Measurements from ENCODE around the gene MOV10L1.

Gene MOV10L1

DNA sequence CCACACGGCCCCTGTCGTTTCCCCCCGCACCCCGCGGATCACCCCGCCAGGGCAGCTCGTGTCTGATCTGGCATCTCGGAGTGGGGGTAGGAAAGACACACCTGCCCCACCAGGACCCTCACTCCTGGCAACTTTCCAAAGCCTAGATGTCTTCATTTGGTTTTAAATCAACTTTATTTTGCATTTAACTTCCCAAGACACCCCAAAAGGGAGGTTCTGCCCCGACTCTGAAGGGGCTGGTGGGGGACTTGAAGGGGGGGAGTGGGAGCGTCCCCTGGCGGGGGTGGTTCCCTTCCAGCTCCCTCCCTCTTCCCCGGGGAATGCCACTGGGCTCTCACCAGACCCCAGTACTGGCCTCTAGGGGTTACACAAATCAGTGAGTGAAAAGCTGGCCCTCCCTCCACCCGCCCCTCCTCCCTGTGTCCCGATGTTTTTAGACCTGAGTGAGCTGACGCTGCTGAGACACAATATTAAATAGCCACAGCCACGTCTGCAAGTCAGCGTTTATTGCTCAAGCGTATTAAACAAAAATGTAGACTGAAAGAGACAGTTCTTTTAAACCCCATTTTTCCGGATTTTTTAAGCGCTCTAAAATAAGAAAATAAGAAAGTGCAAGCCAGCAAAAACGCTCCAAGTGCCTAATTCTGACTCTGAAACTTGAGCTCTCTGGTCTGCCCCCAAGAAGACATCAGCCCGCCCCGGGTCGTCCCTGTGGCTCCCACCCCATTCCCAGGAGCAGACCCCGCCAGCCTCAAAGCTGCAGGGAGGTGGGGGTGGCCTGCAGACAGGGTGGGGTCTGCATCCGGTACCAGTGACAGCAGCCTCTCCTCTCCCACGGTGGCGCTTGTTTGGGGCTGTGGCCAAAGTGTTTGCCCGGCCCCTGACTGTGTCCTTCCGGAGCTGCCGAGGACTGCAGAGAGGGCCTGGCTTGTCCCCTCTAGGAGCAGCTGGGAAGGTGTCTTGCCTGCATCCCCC is 30.6 kb upstream of the MOV10L1 start:
- DNase-seq = no peak

DNA sequence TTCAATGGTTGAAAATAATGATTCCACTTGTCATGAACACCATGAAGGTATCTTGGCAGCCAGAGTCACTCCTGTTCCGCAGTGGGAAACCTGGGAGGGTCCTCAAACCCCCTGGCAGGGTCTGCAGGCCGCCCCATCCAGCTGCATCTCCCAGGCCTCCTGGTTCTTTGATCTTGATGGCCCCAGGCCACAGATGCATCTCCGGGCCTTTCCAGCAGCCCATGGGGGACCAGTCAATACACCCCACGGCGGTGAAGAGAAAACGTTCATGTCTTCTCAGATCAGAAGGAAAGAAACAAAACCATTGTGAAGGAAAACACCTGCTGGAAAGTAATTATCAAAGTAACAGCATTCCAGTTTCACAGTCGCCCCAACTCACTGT is 29.9 kb upstream of the MOV10L1 start:
- no peak for DNase-seq

DNA sequence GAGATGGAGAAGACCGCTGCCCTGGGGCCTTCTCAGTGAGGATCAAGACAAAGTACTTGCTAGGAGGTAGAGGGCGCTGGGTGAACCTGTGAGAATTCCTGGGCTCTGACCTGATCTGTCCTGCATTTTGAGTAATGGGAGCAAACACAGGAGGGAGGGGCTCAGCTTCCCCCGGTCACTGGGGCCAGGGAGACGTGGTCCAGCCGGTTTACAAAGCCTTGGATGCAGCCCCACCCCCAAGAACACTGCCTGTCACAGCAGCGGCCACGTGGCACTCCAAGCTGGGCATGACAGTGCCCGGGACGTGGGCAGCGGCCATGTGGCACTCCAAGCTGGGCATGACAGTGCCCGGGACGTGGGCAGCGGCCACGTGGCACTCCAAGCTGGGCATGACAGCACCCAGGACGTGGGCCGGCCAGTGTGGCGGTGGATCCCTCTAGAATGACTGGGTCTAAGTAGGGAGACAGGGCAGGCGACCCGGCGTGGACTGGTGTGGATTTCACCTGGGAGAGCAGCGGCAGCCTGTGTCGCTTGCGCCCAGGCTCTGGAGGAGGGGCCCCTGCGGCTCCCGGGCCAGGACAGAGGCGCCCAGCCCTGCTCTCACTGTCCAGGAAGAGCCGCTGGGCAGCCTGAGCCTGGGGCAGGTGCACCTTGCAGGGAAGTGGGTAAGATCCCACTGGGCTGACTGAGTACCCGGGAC is 29.2 kb upstream of the MOV10L1 start:
- DNase-seq = no peak

DNA sequence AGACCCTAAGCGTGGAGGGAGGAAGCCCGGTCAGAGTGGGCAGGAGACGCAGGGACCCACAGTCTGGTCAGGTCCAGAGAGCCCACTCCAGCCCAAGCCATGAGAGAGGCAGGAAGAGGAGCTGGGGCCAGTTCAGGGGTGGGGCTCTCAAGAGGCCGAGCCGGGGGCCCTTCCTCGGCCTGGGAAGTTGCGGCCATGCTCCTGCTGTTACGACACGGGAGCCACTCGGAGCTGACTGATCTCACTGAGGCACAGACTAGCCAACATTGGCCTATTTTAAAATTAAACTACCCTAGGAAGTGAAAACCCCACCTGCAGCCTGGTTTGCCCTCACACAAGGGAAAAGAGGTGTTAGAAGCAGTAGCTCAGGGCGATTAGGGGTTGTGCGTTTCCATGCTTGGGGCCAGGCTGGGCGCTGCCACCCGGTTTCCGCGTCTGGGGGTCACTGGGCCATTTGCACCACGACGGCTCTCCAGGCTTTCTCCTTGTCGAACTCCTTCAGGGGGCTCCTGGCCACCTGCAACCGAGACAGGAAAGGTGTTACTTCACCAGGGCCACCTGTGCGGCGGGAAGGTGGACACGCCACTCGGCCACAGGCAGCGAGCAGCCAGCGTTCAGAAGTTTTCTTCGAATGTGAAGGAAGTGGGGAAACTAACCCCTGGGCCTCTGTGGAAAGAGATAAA is 28.5 kb upstream of the MOV10L1 start:
- no peak for DNase-seq

DNA sequence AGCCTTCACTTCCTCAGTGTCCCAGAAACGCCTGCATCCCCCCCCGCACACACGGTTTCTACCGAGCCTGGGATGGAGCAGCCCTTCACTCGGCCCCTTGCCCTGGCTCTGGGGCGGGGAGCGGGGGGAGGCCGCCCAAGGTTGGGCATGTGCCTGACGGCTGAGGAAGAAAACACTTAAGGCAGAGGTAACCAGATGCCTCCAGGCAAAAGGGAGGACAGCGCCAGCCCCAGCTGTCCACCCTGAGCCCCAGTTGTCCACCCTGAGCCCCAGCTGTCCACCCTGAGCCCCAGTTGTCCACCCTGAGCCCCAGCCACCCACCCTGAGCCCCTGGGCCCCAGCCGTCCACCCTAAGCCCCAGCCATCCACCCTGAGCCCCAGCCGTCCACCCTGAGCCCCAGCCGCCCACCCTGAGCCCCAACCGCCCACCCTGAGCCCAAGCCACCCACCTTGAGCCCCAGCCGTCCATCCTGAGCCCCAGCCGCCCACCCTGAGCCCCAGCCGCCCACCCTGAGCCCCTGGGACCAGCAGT is 27.9 kb upstream of the MOV10L1 start:
- no peak for DNase-seq

DNA sequence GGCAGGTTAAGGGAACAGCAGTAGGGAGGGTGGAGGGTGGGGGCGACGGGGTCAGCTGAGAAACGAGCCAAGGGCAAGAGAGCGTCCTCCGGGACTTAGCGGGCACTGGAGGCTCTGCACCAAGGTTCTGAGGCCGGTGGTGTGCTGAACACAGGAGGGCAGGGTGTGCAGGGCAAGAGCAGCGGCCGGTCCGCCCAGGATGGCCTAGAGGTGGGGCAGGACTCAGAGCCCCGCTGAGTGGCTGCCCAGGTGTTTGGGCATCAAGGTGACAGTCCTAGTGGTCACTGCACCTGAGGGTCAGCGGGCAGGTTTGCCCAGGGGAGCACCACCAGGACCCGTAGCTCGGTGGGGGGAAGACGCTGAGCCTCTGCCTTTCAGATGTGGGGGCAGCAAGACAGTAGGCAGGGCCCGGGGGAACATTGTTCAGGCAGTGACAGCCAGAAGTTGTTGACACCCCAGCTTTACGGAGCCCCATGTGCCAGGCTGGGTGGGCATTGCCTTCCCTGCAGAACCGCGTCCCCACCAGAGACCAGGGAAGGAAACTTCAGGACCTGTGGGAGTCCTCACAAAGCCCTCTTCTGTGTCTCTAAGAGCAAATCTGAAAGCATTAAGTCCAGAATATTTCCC is 27.2 kb upstream of the MOV10L1 start:
- DNase-seq = no peak

DNA sequence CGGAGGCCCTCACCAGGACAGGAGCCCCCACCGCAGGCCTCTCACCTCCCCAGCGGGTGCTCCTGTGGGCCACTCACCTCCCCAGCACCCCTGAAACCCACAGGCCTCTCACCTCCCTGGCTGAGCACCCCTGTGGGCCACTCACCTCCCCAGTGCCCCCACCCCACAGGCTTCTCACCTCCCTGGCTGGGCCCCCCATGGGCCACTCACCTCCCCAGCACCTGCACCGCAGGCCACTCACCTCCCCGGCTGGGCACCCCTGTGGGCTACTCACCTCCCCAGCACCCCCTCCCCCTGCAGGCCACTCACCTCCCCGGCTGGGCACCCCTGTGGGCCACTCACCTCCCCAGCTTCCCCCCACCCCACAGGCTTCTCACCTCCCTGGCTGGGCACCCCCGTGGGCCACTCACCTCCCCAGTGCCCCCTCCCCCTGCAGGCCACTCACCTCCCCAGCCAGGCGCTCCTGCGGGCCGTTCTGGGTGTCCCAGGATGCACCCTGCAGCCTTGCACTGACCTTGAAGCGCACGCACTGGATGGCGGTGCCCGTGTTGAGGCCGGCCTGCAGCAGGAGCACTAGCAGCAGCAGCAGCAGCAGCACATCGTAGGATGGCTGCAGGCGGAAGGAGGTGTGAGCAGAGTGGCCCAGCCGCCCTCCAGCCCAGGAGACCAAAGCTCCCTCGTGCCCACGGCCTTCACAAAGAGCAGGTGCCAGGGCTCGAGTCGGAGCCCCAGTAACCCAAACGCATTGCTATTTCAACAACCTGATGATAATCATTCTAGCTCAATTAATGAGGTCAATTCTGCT is 26.0 kb upstream of the MOV10L1 start:
- no peak for DNase-seq

DNA sequence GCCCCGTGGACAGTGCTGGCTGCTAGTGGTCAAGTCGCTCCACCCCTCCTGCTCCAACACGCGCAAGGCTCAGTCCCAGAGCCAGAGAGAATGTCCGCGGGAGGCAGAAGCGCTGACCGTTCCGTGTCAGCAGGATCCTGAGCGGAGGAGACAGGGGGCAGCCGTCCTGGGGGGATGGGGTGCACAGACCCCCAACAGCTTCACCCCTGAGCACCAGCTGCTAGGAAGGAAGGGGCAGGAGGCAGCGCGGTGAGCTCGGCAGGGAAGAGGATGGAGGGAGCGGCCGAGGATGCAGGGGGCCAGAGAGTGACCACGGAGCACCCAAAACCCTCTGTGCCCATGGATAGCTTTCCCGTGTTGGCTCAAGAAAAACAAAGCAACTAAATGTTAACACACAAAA is 25.4 kb upstream of the MOV10L1 start:
- DNase-seq = no peak

DNA sequence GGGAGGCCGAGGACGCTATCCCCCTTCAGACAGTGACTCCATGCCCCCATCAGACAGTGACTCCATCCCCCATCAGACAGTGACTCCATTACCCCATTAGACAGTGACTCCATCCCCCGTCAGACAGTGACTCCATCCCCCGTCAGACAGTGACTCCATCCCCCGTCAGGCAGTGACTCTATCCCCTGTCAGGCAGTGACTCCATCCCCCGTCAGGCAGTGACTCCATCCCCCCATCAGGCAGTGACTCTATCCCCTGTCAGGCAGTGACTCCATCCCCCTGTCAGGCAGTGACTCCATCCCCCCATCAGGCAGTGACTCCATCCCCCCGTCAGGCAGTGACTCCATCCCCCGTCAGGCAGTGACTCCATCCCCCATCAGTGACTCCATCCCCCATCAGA is 22.6 kb upstream of the MOV10L1 start:
- no peak for DNase-seq

DNA sequence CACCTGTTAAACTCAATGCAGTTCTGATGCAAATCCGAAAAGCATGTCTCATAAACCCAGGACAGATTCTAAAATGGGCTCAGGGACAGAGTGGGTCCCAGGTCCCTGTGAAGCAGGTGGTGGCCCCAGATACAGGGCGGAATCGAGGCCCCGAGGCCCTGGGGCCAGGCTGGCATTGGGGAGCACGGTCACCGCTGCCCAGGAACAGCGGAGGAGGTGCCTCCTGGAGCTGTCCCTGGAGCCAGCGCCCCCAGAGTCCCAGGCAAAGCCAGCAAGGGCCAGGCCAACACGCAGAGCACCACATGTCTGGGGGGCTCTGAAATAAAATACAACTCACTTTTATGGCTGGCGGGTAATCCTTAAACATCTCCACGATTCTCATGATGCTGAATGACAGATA is 21.7 kb upstream of the MOV10L1 start:
- no peak for DNase-seq

DNA sequence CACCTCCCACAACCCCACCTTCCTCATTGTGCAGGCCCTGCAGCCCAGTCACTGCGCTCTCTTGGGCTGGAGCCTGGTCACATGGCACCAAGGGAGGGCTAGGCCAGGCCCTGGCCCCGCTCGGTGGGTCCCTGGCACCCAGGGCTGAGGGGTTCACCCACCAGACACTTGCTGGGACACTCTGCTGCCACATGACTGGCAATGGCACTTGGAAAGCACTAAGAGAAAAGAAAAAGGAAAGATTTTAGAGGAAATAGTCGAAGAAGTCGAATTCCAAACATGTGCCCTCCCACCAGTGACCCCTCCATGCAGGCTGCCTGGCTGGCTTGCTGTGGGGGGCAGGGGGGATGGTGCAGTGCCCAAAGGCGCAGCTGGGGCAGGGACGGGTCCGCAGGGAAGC is 19.4 kb upstream of the MOV10L1 start:
- no peak for DNase-seq

DNA sequence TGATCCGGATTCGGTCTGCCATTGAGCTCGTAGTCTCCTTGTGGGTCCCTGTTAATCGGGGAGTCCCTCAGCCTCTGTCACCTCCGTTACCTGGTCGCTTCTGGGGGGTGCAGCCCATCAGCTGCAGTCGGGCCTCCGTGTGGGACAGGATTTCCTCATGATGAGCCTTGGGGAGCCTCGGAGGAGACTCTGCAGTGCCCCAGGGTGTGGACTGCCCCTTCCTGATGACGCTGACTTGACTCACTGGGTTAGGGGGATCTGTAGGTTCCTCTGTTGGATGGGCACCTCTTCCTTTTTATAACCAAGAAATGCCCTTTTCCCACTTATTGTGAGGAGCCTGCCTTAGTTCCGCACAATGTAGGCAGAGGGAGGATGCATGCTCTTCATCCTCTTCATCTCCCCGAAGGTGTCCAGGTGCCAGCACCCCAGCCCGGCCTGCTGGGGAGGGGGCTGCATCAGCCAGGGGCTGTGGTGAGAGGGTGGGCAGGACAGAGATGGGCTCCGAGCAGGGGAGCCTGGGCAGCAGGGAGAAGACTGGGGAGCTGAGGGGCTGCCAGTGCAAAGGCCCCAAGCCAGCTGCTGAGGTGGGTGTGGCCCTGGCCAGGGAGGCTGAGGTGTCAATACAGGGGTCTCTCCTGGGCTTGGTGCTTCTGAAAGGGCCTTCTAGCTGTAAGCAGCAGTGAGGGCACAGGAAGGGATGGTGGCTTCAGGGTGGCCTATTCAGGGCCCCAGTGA is 18.2 kb upstream of the MOV10L1 start:
- no peak for DNase-seq

DNA sequence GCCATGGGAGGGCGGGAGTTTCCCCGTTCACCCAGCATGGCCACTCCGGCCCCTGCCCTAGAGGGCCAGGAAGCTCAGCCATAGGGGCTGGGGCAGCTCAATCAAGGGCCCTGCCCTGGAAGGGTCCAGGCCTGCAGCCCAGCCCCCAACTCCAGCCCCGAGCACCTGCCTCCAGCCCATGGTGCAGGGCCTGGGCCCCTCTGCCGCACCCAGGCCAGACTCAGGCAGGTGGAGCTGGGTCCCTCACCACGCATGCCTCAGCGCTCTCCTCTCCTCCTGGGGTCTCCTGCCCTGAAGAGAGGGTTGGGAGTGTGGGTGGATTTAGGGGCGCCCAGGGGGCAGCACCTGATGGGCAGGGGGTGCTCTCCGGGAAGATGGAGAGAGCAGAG is 17.6 kb upstream of the MOV10L1 start:
- DNase-seq = no peak

DNA sequence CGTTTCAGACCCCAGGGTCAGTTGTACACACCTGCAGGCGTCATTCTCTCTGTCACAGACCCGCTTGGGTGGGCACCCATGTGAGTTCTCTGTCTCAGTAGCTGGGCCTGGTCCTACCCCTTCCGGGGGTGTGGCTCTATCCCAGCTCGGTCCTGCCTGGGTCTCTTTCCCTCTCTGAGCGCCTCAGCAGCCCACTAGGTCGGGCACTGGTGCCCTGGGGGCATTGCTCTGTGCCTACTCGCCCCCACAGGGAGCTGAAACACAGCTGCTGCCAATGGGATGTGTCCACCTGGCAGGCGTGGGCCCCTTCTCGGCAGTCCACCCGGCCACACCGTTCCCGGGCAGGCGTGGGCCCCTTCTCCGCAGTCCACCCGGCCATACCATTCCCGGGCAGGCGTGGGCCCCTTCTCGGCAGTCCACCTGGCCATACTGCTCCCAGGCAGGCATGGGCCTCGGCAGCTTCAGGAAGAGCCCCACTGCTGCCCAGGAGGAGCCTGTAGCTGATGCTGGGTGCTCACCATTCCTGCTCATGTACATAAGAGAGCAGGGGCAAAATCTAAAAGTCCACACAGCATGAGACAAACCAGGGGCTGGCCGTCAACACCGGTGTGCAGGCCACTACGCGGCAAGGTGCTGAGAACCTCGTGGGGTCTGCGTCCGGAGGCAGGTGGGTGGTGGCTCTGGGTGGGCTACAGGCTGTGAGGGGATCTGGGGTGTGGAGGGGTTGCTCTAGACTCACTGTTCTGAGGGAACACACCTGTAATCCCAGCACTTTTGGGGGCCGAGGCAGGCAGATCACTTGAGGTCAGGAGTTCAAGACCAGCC is 16.9 kb upstream of the MOV10L1 start:
- no peak for DNase-seq

DNA sequence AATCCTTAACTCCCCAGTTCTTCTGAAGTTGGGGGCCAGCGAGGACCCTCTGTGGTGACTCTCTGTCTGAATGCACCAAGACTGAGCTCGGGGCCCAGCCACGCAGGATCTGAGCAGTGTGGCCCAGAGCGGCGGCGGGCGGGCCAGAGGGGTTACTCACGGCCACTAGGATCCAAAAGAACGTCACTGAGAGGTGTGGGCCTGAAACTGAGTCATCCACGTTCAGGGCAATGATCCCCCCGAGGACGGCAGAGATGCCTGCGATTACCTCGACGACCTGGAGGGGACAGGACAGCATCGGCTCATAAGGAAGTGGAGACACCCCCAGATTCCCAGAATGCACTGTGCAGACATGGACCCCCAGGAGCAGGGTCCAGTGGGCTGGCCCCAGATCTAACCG is 15.8 kb upstream of the MOV10L1 start:
- no peak for DNase-seq

DNA sequence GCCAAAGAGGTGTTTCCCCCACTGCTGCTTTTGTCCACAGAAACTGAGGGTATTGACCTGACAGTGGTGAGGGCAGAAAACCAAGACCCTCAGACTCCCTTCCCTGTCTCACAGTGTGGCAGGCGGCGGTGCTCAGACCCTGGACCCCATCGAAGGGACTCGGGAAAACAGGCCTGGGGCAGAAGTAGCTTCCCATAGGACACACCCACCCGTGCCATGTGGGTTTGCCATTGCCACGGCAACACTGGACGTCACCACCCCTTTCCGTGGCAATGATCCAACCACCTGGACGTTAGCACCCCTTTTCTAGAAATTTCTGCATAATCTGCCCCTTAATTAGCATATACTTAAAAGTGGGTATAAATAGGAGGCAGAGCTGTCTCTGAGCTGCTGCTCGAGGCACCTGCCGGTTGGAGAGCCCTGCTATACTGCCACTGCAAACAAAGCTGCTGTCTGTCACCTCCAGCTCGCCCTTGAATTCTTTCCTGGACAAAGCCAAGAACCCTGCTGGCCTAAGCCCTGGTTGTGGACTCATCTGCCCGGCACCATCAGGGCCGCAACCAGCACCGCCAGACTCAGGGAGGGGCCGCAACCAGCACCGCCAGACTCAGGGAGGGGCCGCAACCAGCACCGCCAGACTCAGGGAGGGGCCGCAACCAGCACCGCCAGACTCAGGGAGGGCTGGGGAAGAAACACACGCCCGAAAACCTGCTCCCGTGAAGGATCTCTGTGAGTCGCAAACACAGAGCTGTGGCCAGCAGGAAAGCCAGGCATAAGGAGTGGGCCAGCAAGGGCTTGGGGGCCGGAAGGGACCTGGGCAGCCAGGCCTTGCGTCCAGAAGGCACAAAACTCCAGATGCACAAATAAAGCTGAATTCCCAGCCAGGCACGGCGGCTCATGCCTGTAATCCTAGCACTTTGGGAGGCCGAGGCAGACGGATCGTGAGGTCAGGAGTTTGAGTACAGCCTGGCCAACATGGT is 15.0 kb upstream of the MOV10L1 start:
- DNase-seq = no peak

DNA sequence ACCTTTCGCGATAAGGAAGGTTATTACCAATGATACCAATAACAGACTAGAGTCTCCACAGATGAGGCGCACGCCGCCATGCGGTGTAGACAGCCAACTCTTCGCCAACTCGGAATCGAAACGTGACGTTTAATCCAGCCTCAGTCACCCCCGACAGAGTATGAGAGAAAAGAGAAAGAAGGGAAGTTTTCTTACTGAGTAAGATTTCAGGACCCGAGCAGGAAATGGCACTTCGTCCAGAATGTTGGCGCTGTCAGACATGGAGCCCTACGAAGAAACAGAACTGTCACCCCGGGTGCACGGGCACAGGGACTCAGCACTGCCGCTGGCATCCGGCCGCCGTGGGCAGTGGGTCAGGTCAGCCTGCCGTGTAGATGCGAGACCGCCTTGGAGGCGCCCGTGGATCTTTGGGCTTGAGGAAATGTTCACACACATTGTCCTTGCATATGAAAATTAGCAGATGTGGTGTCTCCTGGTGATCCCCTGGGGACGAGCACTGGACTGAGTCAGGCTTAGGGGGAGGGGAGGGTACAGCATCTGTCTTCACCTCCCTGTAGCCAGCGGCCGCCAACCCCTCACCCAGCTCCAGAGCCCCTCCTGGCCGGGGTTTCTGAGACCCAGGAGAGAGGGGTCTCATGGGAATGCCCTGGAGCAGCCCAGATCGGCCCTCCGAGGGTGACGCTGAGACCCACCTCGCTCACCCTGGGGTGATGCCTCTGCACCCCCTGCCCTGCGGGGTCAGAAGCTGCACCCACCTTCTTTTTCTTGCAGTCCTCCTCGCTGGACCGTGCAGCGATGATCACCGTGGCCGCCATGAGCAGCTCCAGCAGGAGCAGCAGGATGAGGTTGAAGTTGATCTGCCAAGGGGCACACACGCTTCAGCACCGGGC is 12.9 kb upstream of the MOV10L1 start:
- no peak for DNase-seq

DNA sequence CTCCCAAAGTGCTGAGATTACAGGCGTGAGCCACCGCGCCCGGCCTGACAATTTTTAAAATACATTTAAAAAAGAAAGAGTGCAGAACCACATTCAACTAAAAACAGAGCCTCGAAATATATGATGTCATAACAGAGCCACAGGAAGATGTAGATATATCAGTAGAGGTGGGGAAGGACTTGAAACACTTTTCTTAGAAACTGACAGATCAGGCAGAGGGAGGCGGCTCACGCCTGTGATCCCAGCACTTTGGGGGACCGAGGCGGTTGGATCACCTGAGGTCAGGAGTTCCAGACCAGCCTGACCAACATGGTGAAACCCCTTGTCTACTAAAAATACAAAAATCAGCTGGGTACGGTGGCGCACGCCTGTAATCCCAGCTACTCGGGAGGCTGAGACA is 11.6 kb upstream of the MOV10L1 start:
- DNase-seq = no peak
